Smooth muscle cell of the brain vasculature (primary cell): ENCODE results near the gene OGDH.

Experiments
- DNase-seq: peaks from one replicate; pipeline ENCODE4 v3.0.0-alpha.2; 2012; ENCODE audit warnings: low read depth, low spot score

Gene OGDH

GRCh38 chr7:44736896-44737295 lies 130.5 kb downstream of the OGDH start:
- DNase-seq: no peak

- DNase-seq: no peak
Measured at GRCh38 chr7:44738051-44738723, 131.8 kb downstream of the OGDH start.

GRCh38 chr7:44738876-44739665 lies 132.6 kb downstream of the OGDH start:
- DNase-seq: no peak

GRCh38 chr7:44740055-44740454 lies 133.6 kb downstream of the OGDH start:
- no peak for DNase-seq

GRCh38 chr7:44743750-44744149 lies 137.3 kb downstream of the OGDH start:
- DNase-seq: no peak

- DNase-seq: peak; percentile 58
Measured at GRCh38 chr7:44748045-44748947, 141.9 kb downstream of the OGDH start, which contains the start of gene ZMIZ2. Gene ZMIZ2 (plus strand): TSS chr7:44748847. CDS start chr7:44756250, 7,403 bp downstream.

- DNase-seq: no peak
Measured at GRCh38 chr7:44748948-44749731, 142.7 kb downstream of the OGDH start.

GRCh38 chr7:44749992-44750391 lies 143.6 kb downstream of the OGDH start:
- DNase-seq: no peak

- no peak for DNase-seq
Measured at GRCh38 chr7:44750424-44750823, 144.0 kb downstream of the OGDH start.

GRCh38 chr7:44750921-44751571 lies 144.6 kb downstream of the OGDH start:
- DNase-seq: no peak

GRCh38 chr7:44752822-44753221 lies 146.4 kb downstream of the OGDH start:
- DNase-seq: no peak

GRCh38 chr7:44754802-44755697 lies 148.6 kb downstream of the OGDH start:
- DNase-seq: no peak

GRCh38 chr7:44755698-44756627 lies 149.5 kb downstream of the OGDH start:
- DNase-seq: no peak

- DNase-seq: no peak
Measured at GRCh38 chr7:44756904-44757303, 150.5 kb downstream of the OGDH start.

GRCh38 chr7:44757311-44757710 lies 150.9 kb downstream of the OGDH start:
- no peak for DNase-seq

GRCh38 chr7:44757739-44758138 lies 151.3 kb downstream of the OGDH start:
- DNase-seq: no peak
